Stromal cell of bone marrow (primary cell): Measurements from ENCODE around the gene COL23A1.

Experiments used
- DNase-seq: peaks from one replicate; pipeline ENCODE4 v3.0.0-alpha.2; 2012; ENCODE audit warnings: low read depth

Gene COL23A1

DNA sequence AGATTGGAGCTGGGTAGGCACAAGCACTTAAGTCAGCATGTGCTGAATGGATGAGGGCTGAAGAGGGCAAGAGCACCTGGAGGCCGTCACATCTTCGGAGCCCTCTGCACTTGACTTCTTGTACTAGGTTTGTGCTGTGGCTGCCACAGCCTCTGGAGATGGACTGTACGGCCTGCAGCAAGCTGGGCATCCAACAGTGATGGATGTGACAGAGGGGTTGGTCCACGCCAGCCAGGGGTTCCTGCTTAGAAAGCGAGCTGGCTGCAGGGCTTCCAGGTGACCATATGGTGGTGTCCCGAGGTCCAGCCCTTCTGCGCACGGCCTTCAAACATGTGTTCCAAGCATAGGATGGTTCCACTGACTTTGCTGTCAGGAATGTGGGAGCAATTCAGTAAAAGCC, 292.4 kb downstream of the COL23A1 start:
- no peak for DNase-seq

GRCh38 chr5:178296066-178296465, 294.1 kb downstream of the COL23A1 start:
- no peak for DNase-seq

GRCh38 chr5:178295589-178295988, 294.6 kb downstream of the COL23A1 start:
- no peak for DNase-seq

GRCh38 chr5:178293815-178294214, 296.4 kb downstream of the COL23A1 start:
- DNase-seq: no peak

DNA sequence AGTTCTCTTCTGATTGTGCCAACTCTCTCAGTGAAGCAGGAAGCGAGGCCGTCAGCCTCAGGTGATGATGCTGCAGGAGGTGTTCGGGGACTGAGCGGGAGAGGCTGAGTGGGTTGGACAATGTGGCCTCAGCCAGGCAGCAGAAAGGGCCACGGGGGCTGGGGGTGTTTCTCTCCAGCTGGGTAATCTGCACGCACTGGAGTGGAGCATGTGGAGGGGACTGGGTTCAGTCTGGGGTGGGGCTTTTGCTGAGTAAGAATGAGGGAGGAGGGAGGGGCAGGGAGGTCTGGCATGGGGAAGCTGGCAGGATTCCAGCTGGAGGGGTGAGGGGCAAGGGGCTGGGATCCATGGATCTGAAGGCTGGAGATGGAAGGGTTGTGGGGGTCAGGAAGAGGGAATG, 296.8 kb downstream of the COL23A1 start:
- DNase-seq: no peak

- DNase-seq: no peak
Observed at GRCh38 chr5:178292826-178293205, 297.4 kb downstream of the COL23A1 start.

DNA sequence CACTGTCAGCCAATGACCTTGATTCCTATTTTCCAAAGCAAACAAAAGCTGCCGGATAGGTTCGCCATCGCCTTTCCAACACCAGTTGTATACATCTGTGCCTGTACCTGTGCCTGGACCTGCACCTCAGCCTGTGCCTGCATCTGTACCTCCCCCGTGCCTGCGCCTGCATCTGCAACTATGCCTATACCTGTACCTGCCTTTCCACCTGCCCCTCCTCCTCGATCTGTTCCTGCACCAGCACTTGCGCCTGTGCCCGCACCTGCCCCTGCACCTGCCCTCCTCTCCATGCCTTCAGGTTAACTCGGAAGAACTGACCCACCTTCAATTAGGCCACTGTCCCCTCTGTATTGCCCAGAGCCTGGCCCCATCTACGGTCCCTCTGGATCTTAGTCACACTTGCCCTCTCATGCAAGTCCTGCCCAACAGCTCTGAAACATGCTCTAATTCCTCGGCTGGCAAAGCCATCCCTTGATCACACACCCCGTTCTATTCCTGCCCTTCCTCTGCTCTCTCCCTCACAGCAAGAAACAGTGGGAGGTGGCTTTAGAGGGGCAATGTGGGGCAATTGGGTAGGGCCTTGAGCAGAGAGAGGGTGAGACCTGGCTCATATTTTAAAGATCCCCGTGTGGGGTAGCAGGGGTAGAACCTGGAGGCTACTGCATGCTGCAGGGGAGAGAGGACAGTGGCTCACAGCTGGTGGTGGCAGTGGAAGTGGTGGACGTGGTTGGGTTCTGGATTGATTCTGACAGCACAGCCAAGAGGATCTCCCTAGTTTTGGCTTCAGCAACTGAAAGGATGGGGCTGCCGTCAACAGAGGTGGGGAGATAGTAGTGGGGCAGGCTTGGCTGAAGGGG, 298.0 kb downstream of the COL23A1 start:
- DNase-seq: no peak

- DNase-seq: no peak
Observed at GRCh38 chr5:178291161-178291561, 299.0 kb downstream of the COL23A1 start.

- no peak for DNase-seq
Observed at GRCh38 chr5:178290376-178290775, 299.8 kb downstream of the COL23A1 start.

DNA sequence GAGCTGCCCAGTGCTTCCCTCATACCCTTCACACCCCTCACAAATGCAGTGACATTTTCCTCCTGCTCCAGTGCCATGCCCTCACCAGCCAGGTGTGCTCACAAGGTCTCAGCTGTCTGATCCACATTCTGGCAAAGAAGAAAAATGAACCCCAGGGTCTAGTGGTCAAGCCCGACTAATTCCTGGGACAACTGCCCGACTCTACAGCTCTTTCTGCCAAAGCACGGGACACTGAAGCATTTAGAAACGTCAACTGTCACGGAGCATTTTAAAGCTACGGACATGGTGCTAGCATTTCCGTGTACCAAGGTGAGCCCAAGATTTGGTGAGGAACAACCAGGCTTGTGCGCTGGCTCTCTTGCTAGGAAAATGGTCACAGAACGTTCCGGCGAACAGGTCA, 300.8 kb downstream of the COL23A1 start:
- DNase-seq: no peak

GRCh38 chr5:178288401-178289368, 301.5 kb downstream of the COL23A1 start:
- peak; percentile 4 for DNase-seq

DNA sequence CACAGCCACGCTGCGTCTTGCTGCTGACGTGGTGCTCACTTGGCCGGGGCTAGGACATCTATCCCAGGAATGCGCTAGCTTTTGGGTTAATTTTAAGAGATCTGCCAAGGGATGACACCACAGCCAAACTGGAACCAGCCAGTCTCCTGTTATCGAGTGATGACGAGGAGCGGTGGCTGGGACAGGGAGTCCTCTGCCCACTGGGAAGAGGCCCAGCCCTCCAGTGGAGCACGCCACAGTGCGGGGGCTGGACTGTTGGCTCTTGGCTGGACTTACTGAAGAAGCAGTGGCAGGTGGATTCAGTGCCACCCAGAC, 302.4 kb downstream of the COL23A1 start:
- no peak for DNase-seq

DNA sequence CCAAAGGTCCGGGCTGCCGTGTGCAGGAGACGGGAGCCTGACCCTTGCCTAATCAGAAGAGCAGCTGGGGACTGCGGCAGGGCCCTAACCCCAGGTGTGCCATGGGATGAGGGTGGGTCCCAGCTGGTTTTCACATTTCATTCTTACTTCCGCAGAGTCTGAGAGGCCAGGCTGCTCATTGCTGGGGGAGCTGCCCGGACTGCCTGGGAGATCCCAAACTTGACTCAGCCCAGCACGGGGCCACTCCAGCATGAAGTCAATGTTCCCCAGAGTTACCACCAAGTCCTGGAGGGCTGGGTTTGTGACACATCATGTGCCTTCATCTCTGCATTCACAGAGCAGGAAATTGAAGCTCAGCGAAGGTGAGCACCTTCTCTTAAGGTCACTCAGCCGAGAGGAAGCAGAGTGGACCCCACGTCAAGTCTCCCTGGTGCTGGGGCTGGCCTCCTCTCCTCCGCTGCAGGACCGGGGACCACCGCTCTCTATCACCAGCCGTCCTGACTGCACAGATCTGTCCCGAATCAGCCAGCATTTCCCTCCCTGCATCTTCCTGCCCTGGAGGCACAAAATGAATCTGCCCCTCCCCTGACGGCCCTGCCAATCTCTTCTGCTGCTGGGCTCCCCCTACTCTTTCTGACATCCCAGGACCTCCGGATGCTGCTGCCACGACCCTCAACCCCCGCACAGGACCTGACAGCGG, 303.0 kb downstream of the COL23A1 start:
- no peak for DNase-seq

DNA sequence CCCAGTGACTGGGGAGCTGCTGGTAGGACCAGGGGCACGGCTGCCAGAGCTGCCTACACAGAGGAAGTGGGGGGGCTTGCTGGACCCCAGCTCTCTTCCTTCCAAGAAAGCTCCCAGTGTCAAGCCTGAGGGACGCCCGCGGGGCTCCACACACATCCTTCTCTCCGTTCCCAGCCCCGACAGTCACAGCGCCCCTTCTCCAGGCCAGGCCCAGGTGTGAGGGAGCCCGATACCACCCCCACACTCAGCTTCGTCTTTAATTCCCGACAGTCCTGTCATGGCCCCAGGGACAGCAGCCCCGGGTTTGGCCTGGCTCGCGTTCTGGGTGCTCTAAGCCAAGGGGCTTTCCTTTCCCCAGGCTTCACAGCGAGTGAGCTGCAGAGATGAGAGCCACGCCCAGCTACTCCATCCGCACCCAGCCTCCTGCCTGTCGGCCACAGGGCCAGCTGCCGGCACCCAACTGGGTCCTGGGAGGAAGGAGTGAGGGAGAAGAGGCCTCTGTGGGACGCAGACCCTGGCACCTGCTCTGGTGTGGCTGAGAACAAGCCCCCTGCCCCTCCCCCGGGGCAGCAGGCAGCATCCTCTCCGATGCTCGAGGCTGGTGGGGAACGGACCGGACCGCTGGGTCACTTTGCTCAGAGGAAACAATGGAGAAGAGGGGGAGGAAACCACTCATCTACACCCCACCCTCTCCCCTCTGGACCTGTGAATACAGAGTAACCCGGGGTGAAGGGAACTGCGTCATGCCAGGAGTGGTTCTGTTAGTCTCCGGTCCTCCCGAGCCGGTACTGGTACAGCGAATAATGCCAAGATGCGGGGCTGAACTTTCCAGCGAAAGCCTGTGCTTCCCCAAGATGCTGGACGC, 303.7 kb downstream of the COL23A1 start:
- no peak for DNase-seq

- DNase-seq: no peak
Observed at GRCh38 chr5:178285399-178286225, 304.6 kb downstream of the COL23A1 start.

DNA sequence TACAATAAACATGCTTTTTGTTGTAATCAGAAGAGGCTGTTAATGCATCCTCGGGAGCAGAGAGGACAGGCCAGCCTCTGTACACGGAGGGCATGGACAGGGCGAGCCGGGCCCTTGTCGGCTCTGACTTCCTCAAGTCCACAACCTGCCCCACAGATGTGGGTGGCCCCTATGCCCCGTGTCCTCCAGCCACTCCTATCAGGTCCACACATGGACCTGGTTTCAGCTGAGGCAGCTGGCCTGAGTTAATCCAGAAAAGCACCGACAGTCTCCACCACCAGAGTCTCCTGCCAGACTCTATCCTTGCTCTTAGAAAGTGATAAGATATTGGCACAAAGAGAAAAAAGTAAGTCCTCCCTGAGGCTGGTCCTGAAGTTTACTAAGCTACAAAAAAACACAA, 305.2 kb downstream of the COL23A1 start:
- no peak for DNase-seq

DNA sequence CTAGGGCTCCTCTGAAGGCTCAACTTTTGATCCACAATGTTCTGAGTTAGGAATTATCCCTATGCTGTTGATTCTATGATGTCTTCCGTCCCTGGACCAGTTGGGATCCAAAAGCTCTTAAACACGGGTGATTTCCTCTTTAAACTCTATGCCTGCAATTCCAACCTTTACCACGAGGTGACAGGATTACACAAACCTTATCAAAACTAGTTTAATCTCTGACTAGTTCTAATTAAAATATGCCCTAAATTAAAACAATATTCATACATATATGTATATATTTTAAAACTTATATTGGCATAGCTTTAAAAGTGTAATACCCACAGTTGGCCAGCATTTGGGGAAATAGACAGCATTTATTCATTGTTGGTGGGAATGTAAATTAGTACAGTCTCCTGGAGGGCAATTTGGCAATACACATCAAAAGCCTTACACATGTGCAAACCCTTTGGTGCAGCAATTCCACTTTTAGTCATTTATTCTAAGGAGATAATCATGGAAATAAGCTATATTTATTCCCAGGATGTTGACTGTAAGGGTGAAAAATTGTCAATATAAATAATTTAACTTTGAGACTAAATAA, 306.0 kb downstream of the COL23A1 start:
- DNase-seq: no peak

DNA sequence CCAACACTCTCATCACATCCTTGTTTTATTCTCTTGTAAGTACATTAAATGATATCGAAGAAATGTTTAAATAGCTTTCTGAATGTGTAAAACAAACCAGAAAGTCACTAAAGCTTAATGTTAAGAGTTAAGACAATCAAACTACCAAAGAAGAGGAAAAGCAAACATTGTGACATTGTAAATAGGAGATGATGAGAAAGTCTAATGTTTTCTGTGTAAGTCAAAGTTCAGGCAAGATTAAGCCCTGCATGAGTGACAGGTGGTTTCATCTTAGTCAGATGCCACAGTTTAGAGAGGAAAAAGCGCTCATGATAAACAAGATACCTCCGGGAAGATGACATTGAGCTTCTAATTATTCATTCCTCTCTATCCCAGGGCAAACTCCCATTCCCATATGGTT, 306.7 kb downstream of the COL23A1 start:
- DNase-seq: no peak

DNA sequence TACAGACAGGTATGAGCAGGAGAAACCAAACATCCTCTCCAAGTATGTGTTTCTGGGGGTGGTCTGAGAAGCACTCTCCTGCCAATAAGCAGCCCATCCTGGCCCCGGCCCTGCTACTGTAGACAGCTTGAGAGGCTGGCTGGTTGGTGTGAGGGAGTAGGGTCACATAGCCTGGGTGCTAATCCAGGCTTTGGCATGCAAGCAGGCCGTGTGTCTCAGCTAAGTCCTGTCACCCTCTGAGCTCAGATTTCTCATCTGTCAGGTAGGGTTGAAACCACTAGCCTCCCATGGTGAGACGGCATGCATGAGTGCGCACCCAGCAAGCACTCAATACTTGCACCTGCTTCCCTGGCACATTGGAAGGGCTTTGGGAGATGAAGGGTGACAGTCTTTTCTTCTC, 307.8 kb downstream of the COL23A1 start:
- DNase-seq: no peak

DNA sequence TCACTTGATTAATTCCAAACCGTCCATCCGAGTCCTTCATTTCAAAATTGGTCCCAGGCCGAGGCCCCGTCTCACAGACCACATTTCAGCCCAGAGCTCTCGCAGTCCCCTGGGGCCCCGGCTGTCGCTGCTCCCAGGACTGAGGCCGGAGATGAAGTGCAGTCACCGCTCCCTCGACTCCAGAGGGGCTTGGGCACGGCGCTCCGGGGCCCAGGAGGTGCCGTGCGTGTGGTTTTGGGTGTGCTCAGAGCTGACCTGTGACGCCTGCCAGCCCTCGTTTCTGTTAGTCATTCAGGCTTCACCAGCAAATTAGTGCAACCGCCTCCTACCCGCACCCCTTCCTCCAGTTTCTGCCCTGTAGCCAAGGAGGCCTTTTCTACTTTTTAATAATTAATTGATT, 308.9 kb downstream of the COL23A1 start:
- DNase-seq: no peak
